HG03196 (cell line): ENCODE measurements around the gene HOXB13.
"Not testable (repeated sequence)": the region's sequence is repeated elsewhere in the genome, so short reads cannot be mapped to it uniquely, and the experiment has no call there.

ENCODE experiments used
- ATAC-seq: cut with Tn5 transposase; IDR thresholded peaks from one replicate; pipeline ENCODE4 v1.9.1; 2021; ENCODE audit not compliant: unreplicated experiment

The HOXB13 gene

DNA sequence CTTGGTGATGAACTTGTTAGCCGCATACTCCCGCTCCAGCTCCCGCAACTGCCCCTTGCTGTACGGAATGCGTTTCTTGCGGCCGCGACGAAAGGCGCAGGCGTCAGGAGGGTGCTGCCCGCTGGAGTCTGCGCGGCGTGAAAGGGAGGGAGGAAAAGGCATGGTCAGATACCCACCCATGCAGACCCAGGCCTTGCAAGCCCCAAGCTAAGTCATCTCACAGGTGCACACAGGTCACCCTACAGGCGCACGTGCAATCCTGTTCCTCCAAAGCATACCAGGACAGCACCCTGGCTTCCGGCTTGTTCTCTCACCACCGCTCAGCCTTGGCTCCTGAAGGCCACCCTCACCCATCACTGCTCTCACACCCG lies 1.6 kb downstream of the HOXB13 start:
- ATAC-seq, result no peak

DNA sequence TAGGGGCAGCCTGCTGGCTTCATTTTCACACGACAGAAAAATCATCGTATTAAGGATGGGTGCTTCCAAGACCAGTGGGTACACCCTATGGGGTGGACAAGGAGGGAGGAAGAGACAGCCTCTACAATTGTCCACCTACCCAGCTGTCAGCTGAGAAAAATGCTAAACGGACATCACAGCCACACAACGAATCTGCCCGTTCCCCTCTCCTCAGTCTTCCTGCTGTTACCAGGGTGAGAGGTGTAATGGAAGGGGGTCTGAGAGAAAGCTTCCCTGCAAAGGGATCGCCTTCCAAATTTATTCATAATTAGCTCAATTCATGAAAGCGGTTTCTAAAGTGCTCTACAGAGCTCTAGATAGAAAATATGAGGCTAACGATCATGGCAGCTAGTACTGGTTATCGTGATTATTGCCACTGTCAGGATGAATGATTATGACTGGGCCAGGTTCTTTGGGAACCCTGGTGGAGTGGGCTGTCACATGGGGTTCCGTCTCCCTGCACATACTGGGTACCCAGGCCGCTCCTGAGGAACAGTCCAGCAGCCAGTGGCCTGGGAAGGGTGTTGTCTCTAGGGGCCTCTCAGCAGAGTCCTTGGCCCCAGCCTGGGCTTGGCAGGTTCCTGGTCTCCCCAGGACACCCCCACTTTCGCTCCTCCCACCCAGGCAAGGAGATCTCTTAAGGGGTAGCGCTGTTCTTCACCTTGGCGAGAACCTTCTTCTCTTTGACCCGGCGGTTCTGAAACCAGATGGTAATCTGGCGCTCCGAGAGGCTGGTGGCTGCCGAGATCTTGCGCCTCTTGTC lies 2.2 kb downstream of the HOXB13 start:
- no peak for ATAC-seq

- ATAC-seq, result no peak
Measured at GRCh38 chr17:48725288-48726064, 3.1 kb downstream of the HOXB13 start.

GRCh38 chr17:48725004-48725287 lies 3.6 kb downstream of the HOXB13 start:
- ATAC-seq, result no peak

GRCh38 chr17:48724251-48725003 lies 4.1 kb downstream of the HOXB13 start:
- no peak for ATAC-seq

- ATAC-seq, result no peak
Measured at GRCh38 chr17:48723423-48724250, 4.9 kb downstream of the HOXB13 start.

DNA sequence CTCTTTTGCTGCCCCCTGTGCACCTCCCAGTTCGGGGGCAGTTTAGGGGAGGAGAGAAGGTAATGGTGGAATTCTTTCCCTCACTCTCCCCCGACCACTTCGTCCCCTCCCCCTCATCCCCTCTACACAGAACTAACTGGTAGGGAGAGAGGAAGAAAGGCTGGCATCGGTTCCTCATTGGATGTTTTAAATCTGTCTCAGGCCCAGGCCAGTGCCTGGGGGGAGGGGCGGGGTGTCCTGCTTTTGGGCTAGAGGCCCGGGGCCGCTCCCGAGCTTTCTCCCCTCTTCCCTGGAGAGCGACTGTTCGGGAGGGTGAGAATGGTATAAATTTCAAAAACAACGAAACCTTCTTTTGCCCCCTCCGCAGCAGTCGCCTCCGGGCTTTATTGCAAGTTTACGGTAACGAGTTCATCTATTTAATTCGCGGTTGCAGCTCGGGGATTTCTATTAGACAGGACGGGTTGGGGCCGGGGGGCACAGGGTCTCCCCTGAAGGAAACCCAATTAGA lies 5.6 kb downstream of the HOXB13 start, which contains the start of gene PRAC2:
Gene PRAC2, plus strand, starts transcription at position 271 of the 508 bp plus-strand sequence. CDS start 1,226 bp downstream, outside the sequence.
- no peak for ATAC-seq

DNA sequence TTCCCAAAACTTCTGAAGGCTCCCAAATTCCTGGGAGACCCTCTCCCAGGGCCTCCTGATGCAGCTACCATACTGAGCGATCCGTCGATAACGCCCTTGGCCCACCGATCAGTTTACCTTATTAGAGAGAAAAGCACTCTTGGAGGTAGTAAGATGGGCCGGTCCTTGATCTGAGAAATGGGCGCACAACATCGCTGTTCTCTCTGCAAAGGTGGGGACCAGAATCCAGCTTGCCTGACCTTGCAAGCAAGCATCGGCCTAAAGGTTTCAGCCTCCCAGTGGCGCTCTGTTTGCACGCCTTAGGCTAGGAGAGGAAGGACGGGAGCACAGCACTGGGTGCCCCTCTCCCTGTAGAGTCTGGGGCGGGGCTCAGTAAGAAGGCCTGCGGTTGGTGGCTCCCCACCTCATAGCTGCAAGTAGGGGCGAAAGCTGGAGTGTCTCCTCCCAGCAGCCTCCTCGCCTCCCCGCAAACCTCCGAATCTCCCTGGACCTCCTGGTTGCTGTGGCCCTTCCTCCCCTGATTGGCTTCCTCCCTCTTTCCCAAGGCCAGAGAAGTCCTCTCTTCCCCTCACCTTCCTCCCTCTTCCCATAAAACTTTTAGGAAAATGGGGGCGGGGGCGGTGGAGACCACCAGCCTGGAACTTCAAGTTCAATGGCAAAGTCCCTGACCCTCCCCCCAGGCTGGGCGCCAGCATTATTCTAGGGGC lies 6.2 kb downstream of the HOXB13 start, which contains the start of gene PRAC1:
Gene PRAC1, minus strand, starts transcription at position 318 of the 707 bp plus-strand sequence. Its CDS starts 126 bp downstream, at position 192.
- ATAC-seq, result no peak

DNA sequence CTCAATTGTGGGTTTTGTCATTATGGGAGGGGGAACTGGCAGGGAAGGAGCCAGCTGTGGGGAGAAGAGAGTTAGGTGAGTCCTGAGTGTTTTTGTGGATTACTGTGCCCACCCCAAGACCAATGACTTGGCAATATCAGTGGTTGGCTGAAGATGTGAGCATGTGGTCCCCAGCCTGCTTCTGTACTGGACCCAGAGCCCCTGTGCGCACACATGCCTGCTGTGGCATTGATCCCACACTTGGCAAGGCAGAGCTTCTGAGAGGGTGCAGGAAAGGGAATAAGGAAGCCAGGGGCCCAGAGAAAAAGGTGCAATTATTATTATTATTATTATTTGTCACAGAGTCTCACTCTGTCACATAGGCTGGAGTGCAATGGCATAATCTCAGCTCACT lies 7.5 kb downstream of the HOXB13 start:
- ATAC-seq, result no peak

DNA sequence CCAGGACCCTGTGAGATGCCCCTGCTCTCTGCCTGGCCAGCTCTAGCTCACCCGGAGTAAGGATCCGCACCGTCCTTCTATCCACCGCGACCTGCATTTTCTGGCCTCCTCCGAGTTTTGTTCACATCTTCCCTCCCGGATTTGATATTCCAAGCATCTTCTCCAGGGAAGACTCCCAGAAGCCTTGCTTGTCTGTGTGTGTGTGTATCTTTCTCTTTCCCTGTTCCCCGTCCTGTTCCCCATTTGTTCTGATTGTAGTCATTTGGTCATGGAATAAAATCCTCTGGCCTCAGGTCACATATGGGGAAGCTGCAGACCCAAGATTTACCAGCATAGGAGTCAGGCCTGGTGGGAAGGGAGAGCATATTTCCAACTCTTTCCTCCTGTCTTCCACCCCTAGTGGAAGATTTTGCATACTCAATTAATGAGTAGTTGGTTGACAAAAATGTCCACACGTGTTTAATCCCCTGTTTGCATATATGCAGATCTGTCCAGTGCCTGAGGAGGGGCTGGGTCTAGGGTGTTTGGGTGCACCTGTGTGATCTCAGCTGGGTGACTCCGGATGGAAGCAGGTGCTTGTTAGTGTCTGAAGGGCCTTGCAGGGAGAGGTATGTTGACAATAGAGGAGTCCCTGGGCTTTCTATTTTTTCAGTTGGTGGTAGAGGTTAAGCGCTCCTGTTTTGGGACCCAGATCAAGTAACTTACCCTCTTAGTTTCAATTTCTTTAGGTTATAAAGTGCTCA lies 8.1 kb downstream of the HOXB13 start:
- no peak for ATAC-seq

DNA sequence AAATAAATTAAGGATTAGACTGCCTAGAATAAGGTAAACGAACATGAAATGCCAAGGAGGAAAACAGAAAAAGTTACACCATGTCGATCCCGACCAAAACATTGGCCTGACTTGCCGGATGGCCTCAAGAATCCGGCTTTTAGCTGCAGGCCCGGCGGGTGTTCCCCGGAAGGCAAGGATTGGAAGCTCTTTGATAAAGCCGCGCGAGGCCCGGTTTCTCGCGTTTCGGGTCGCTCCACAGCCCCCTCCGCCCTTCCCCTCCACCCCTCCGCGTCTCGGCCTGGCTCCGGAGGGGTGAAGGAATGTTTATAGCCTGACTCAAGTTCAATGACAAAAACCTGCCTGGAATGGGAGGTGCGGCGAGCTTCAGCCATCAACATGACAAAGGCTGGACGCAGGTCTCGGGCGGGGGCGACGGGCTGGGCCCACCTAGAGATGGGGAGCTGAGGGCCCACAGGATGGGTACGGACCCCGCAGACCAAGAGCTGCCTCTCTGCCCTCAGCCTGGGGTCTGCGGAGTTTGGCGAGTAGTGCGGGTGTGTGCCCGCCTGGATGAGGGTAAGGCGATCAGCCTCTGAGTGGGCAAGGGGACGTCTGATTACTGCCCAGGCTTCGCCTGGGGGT lies 8.8 kb downstream of the HOXB13 start:
- no peak for ATAC-seq

DNA sequence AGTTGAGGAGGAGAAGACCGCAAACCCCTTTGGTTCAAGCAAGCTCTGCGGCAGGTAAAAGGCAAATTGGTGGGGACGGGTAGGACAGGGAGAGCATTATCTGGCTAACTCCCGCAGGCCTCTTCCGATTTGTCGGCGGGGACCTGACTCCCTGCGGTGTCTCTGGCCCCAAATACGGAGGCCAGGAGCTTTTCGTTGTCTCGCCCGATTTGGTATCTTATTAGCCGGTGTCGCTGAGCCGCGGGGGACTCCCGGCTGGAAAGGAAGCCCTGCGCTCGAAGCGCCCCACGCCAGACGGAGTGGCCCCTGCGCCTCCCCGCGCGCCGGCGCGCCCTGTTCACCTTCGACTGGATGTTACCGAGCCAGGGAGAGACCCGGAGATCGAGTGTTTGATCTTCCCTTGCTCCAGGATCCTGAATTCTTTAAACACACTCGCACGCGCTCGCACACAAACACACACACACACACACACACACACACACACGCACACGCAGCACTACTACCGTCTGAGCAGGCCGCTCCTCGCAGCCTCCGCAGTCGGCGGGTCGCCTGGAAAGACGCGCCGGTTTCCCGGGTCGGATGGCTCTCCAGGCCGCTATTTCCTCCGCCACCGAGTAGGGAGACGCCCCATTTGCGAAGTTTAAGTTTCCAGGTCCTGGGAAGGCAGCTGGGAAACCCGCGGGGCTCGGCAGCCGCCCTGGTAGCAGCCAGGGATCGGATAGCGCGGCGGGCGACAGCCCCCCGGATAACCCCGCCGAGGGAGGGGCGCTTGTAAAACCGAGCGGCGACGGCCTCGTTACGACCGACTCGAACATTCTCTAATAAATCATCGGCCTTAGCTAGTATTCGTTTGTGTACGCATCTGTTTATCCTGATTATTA lies 9.5 kb downstream of the HOXB13 start:
- ATAC-seq, result no peak

DNA sequence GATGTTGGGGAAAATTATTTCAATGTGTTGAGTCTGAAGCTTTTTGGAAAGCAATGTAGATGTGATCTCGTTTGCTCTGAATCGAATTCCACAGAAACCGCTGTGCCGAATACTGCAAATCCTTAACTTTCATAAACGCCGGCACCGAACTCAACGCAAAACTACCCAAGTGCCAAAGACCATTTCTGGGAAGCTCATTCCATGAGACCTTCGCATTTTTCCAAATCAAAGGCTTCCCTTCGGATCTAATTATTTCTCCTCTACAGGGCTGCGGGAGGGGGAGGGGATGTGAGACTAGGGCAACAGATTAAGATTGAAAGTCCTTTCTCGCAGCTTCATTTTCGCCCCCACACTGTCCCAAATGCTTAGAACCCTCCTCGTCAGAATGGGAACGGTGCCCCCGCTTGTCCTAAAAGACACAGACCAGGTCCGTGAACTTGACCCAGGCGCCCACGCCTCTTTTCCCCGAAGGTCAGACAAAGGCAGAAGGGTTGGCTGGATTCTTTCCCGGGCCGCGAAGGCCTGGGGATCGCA lies 10.3 kb downstream of the HOXB13 start:
- no peak for ATAC-seq

GRCh38 chr17:48717367-48718226 lies 11.0 kb downstream of the HOXB13 start:
- no peak for ATAC-seq

DNA sequence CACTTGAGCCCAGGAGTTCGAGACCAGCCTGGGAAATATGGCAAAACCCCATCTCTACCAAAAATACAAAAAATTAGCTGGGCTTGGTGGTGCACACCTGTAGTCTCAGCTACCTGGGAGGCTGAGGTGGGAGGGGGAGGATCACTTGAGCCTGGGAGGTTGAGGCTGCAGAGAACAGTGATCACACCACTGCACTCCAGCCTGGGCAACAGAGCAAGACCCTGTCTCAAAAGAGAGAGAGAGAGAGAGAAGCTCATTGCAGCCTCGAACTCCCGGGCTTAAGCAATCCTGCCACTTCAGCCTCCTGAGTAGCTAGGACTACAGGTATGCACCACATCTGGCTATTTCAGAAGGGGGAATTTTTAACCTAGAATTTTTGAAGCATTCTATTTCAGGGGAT lies 12.0 kb downstream of the HOXB13 start:
- not testable (repeated sequence) for ATAC-seq
